ENCODE measurements around the gene ACR.

ACR gene

DNA sequence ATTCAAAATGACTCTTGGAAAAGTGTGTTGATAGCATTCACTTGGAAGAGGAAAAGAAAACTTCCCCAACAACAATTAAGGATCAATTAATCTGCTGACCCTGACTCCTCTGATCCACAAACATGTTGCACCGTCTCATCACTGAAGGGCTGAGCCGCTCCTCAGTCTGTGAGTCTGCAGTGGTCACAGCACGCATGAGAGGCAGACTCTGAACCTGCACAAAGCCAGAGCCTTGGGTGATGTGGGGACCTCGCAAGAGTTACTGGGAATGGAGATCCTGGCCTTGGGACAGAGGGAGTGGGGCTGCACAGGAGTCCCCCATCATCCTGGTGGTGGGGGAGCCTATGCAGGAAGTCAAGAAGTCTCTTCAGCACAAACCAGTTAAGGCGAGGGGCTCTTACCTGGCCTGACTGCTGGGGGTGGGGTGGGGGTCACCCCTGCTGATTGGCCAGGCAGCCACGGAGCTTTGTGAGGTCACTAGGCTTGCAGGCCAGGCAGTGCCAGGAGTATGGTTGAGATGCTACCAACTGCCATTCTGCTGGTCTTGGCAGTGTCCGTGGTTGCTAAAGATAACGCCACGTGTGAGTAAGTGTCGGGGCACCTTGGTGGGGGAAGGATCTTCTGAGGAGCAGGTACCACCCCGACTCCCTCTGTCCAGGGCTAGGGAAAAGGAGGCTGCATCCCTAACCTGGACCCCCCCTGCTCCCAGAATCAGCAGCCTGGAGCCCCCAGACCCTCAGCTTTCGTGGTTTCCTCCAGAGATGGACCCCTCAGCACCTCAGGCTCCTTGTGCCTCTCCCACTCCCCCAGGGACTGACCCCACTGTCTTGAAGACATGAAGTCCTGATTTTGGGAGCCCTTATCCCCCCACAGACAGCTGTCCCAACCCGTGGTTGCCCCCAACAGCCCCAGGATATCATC is at the start of gene ACR:
TSS of gene ACR (plus strand) at position 477 of the 921 bp plus-strand sequence. CDS start at position 509, 32 bp downstream.
- DNase-seq (ENCODE audit: low spot score) = peak; percentile 44

DNA sequence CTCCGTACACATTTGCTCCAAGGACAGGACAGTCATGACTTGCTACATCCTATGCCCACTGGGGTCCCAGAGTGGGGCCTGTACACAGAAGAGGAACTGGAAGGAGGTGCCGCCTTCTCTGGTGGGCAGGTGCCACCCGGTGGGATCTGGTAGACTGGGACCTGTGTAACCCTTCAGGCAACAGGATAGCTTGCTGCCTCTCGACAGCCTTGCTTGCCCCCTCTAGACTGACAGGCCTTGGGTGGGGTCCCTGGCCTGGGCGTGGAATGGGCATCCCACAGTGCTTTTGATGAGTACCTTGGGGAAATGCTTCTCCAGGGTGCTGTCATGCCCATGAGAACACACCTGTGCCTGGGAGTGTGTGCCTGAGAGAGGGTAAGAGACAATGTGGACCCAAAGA is 49.6 kb upstream of the ACR start:
- no peak for DNase-seq (ENCODE audit: low spot score)

DNA sequence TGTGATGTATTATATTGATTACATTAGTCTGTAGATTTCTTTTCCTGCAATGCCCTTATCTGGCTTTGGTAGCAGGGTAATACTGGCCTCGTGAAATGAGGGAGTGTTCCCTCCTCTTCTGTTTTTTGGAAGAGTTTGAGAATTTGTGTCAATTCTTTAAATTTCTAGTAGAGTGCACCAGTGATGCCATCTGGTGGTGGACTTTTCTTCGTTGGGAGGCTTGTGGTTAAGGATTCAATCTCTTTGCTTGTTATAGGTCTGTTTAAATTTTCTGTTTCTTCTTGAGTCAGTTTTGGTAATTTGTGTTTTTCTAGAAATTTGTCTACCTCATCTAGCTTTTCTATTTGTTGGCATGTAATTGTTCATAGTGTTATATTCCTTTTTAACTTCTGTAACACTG is 46.5 kb upstream of the ACR start:
- no peak for DNase-seq (ENCODE audit: low spot score)

DNA sequence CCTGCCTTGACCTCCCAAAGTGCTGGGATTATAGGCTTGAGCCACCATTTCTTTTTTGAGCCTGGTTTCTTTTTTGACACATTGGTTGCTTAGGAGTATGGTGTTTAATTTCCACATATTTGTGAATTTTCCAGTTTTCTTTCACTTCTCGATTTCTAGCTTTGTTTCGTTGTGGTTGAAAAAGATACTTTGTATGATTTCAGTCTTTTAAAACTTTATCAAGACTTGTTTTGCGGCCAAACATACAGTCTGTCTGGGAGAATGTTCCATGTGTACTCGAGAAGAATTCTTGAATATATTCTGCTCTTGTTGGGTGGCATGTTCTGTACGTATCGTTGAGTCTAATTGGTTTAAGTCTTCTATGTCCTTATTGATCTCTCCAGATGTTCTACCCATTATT is 44.5 kb upstream of the ACR start:
- no peak for DNase-seq (ENCODE audit: low spot score)

DNA sequence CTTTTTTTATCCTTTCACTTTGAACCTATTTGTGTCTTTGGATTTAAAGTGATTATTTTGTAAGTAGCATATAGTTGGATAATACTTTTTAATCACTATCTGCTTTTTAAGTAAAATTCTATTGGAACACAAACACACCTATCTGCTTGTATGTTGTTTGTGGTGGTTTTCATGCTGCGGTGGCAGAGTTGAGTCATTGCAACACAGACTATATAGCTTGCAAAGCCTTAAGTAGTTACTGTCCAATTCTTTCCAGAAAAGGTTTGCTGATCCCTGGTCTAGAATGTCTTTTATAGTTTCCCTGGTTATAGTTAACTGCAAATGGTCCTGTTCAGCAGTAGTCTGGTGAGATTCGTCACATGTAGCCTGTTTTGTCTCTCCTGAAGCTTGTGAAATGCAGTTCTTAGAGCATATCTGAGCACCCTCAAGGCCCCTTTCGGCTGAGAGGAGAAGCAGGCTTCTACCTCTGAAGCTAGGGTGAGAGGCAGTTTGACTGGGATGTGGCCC is 43.9 kb upstream of the ACR start:
- no peak for DNase-seq (ENCODE audit: low spot score)

DNA sequence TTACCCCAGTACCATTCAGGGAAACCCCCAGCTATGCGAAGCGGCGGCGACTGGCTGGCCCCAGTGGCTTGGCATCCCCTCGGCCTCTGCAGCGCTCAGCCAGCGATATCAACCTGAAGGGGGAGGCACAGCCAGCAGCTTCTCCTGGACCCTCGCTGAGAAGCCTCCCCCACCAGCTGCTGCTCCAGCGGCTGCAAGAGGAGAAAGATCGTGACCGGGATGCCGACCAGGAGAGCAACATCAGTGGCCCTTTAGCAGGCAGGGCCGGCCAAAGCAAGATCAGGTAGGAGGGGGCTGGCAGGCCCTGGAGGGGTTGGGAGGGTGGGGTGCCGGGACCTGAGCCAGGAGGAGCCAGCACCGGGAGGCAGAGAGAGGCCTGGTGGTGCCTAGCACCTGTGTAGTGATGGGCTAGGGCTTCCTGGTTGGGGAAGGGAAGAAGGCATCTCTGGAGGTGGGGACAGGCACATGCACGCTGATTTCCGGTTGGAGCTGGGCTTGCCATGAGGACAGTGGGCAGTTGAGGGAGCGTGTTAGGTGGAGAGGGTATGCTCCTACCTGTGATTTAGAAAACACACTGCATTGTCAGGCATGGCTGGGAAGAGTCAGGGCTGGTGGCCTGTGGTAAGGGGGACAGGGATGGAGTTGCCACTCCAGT is 43.1 kb upstream of the ACR start:
- DNase-seq (ENCODE audit: low spot score) = no peak

DNA sequence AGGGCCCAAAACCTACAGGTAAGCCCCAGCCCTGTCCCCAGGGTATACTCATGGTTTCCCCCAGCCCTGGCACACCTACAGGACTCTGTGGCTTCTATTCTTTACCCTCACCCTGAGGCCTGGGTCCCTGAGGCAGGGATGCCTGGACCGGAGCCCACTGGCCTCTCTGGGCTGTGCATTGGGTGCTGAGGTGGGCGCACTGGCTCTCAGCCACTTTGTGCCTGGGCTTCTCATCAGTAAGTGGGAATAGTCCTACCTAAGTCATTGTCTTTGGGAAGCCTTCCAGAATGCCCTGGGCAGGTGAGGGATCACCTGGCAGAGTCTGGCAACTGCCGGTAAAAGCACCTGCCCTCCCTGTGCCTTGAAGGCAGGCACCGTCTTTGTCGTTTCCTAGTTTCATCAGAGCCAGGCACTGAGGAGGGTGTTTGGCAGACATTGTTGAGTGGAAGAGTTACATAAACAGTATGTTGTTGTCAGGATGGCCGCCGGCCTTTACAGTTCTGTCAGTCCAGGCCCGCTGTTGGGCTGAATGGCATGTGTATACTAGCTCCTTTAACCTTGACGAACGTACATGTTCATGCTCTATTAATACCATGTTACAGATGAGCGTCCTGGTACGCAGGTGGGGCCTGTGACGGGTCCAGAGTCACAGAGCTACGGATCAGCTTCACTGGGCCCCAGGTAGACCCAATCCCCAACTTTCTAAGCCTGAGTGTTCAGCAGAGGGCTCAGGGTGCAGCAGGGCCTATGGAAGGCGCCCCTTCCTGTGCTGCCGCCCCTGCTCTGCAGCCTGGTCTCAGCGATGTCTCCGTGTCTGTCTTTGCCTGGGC is 42.4 kb upstream of the ACR start:
- no peak for DNase-seq (ENCODE audit: low spot score)

DNA sequence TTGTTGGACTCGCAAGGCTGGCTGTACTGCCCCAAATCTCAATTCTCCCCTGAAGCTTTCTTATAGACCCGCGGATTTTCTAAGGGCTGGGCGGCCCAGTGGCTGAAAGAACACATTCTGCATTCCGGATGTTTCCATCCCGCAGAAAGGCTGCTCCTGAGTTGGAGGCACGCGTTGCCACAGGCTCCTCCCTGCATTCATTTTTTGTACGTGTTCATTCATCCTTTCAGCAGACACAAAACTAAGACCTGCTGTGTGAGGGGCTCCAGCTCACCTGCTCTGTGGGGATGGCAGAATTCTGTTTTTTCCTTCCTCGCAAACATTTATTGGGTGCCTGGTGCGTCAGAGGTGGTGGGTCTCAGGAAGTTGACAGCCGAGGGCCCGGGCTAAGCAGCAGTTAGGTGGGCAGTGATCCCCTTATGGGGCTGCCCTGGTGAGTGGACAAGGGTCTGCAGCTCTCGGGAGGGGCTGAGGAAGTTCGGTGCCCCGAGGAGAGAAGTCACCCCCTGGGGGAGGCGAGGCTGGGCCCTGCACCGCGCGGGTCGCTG is 41.7 kb upstream of the ACR start:
- DNase-seq (ENCODE audit: low spot score) = no peak

DNA sequence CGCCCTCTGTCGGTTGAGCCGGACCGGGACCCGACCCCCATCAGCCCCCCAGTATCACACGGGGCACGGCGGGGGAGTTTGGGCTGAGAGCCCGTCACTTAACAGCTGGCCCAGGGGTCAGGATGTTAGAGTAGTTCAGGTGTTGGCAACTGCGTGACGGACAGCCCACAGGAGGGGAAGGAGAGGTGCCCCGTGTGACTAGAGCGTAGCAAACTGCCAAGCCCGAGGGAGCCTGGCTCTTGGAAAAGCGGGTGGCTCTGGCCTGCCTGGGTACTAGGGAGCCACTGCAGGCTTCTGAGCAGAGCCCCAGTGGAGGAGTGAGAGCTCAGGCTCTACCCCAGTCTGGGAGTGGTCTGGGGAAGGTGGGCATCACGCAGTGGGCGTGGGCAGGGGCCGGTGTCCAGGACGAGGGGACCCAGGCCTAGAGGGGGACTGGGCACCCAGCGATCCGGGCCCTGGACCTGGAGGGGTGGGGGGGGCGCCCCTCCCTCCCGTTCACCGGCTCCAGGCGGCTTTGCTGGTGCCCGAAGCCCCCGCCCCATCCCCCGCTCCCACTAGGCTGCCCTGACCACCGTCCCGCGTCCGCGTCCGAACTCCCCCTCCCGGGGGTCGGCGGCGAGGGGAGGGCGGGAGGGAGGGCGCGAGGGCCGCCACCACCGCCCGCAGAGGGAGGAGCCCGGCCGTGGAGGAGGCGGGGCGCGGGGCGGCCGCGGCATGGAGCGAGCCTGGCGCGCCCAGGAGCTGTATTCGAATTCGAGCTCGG is 41.0 kb upstream of the ACR start:
- no peak for DNase-seq (ENCODE audit: low spot score)

DNA sequence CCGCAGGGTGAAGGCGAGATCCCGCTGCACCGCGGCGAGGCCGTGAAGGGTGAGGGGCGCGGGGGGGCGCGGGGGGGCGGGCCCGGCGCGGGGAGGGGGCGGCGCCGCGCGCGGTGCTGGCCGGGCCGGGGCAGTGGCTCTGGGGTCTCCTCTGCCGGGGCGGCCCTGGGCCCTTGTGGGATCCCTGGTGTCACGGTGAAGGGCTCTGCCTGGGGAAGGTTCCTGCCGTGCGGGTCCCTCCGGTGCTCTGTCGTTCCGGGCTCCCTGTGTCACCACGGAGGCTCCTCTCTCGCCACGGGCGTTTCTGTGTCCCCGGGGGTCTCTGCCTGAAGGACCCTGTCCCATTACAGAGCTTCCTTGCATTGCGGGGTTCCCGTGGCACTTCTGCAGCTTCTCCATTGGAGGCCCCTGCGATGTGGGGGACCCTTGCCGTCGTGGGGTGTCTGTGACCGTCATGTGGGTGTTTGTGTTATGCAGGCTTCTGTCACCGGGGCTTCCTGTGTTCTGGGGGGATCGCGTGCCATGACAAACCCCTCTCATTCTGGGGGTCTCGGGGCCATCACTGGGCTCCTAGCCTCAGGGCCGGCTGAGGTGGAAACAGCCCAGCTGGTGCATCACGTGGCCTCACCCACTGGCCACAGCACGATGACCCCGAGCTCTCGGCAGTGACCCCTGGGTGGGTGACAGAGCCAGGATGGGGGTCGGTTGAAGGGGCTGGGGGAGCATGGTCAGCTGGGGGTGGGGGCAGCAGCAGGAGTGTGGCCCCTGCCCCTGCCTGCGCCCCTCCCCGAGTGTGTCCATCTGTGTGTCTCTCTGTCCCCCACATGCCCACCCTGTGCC is 40.1 kb upstream of the ACR start:
- DNase-seq (ENCODE audit: low spot score) = no peak

DNA sequence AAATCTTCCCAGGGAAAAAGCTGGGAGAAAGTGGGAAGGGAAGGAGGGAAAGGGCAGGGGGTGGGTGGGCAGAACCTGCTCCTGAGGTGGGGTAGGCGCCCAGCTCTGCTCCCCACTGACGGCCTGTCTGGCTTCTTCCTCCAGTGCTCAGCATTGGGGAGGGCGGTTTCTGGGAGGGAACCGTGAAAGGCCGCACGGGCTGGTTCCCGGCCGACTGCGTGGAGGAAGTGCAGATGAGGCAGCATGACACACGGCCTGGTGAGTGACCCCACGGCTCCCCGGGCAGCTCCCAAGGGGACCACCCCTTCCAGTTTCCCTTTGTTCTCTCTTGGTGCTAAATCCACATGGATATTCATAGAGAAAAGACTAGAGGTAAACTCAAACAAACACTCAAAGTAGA is 39.5 kb upstream of the ACR start:
- DNase-seq (ENCODE audit: low spot score) = no peak

DNA sequence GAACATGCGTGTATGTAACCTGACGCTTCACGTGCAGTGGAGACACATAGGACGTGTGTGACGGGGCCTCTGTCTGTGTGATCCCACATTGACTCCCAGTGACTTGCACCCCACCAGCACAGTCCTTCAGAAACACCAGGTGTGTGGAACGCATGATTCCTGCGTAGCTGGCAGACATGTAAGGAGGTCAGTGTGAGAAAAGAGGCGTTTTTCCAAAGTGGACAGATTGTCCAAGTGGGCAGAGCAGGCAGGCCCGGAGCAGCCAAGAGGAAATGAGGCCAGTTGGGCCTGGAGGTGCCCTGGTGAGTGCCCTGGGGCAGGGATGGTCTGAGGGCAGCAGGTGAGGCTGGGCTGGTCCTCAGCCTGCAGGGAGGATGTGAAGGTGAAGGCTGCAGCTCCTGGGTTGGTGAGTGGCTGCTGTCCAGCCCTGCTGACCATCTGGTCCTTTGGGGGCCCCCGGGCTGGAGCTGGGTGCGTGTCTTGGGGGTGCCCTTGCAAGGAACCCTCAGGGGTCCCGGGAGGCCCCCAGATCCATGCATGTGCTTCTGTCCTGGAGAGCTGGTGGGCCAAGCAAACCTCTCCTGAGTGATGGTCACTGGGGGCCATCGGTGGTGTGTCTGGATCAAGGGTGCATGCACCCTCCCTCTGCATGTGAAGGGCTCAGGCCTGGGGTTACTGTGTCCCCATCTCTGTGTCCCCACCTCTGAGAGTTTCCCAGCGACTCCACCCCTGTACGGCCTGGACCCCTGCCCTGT is 38.8 kb upstream of the ACR start:
- no peak for DNase-seq (ENCODE audit: low spot score)

DNA sequence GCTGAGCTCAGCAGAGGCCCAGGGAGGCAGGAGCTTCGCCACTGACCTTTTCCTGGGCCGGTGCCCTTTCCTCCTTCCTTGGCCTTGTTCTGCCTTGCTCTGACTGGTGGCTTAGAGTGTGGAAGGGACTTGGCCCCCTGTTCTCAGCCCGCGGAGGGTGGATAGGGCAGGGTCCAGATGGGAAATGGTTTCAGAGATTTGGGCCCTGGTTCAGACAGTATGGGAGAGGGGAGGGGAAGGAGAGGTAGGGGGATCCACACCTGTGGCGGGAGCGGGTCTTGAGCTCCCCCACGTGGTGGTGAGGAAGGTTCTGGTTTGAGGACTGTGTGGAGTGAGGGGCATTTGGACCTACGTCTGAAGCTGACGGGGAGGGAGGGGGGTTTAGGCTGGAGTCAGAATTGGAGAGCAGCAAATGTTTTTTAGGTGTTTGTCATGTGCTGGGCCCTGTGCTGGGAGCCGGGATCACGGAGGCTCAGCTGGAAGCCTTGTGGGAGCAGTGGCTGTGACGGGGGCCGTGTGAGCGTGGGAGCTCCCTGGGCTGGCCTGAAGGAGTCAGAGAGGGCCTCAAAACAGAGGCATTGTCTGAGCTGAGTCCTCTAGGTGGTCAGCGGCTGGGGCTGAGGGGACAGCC is 38.1 kb upstream of the ACR start:
- DNase-seq (ENCODE audit: low spot score) = no peak

DNA sequence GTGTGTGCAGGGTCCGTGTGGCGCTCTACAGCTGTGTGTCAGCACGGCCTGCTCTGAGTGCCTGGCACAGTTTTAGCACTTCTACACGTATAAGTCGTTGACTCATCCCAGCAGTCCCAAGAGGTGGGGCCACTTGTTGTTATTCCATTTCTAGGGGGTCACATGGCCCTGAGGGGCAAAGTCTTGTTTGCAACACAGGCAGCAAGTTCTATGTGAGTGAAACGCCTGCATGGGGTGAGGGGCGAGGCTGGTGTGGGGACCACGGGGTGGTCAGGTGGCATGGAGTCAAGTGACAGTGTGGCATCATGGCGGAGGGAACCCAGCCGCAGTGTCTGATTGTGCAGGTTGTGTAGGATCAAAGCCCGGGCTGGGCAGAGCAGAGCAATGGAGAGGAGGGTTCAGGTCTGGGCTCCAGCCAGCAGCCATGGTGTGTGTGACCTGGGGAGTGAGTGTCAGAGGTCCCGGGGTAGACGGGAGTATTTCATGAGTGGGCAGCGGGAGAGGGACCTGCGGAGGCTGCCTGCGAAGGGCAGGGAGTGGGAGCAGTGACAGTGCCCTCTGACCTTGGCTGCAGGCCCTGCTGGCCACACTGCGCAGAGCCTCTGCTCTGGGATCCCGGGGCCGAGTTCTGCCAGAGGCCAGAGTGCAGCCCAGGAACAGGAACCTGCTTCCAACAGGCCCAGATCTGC is 37.5 kb upstream of the ACR start:
- DNase-seq (ENCODE audit: low spot score) = no peak

DNA sequence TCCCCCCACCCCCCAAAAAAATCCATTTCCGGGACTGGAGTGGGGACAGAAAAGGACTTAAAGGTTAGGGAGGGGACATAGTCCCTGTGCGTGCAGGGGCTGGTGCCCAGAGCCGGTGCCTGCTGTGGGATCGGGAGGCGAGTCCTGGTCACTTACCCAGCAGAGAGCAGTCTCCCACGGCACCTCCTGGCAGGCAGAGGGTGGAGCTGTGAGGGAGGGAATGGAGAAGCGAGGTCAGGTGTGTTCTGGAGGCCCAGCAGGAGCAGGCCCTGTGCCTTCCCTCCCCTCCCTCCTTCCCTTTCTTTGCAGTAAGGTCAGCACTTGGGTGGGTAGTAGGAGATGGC is 37.0 kb upstream of the ACR start:
- DNase-seq (ENCODE audit: low spot score) = no peak

DNA sequence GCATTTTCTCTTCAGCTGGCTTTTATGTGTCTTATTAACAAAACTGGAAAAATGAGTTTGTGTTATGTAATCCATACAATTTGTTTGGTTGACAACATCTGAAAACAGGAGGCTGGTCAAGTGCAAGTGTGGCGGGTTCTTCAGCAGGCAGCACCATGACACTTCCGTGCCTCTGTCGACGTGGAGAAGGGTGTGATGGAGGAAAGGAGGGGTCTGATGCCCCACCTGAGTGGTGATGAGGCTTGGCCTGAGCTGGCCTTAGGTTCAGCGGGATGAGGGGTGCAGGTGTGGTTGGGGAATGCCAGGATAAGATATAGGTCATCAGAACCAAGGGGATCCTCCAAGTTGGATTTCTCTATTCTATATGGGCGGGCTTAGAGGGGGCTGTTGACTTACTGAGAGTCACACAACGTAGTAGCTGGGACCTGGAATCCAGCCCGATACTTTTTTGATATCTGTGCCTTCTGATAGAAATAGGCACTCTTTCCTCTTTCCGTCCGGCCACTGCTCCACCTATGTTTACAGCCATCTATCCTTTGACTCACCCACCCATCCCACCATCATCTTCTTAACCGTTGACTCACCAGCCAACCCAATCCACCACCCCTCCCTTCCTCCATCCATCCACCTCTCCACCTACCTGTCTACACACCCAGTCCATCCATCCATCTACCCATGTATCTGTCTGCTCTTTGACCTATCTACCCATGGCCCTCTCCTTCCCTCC is 36.4 kb upstream of the ACR start:
- no peak for DNase-seq (ENCODE audit: low spot score)

DNA sequence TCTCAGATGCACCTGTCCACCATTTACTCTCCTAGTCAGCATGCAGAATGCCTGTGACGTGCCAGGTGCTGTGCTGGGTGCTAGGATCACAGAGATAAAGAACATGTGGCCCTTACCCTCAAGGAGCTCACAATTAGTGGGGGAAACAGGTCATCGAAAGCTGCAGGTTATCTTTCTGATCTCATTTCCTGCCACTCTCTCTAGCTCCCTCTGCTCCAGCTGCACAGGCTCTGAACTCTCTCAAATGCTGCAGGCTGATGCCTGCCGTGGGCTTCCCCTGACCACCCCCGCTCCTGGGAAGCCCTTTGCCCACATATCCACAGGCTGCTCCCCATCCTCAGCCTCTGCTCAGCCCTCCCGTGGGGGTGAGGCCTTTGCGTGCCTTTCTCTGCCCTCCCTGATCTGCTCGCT is 35.7 kb upstream of the ACR start:
- DNase-seq (ENCODE audit: low spot score) = no peak
